Panc1 (cell line): Measurements from ENCODE around the gene SIRT6. TPM values are rescaled to one million over a fixed set of nuclear protein-coding genes. Genes with fewer than 3 reads are reported as not detected.

ENCODE experiments used
- ATAC-seq: fragments of 200-7000 bp; cut with Tn5 transposase; 2 replicates; pipeline ENCODE4 v1.9.1; 2020; ENCODE audit warnings: mild to moderate bottlenecking, moderate library complexity
- BruUV-seq: library from RNA; stranded (reverse); fragments of 400-500 nt; replicated peaks from 2 replicates; lab custom pipeline; 2021; lab: Mats Ljungman, UMichigan
- CTCF ChIA-PET: fragments of 300-600 bp; sonication (Branson Sonifier 250); formaldehyde crosslinking; loops from one replicate; lab custom pipeline; 2022; ENCODE audit warnings: antibody characterized with exemption; lab: Charles Lee
- POLR2A ChIA-PET: fragments of 300-600 bp; sonication (Branson Sonifier 250); formaldehyde crosslinking; loops from one replicate; lab custom pipeline; 2022; ENCODE audit warnings: antibody characterized with exemption; lab: Charles Lee
- DNase-seq: peaks from one replicate; pipeline ENCODE4 v3.0.0-alpha.2; 2010; ENCODE audit warnings: low read depth, low spot score
- H3K27ac ChIP-seq: 2 replicates; pipeline ENCODE4 v1.5.1; 2011; ENCODE audit warnings: mild to moderate bottlenecking, low read length, inconsistent platforms
- H3K27me3 ChIP-seq: fragments of 200-500 bp; sonication (Bioruptor generic); 2 replicates; pipeline ENCODE4 v1.6.0; 2014; ENCODE audit warnings: low read length, inconsistent platforms; ENCODE audit not compliant: control insufficient read depth, insufficient read depth
- H3K36me3 ChIP-seq: fragments of 200-500 bp; sonication (Bioruptor generic); 2 replicates; pipeline ENCODE4 v1.5.1; 2014; ENCODE audit warnings: inconsistent platforms, mild to moderate bottlenecking, low read length, moderate library complexity; ENCODE audit not compliant: control insufficient read depth, insufficient read depth
- H3K4me1 ChIP-seq: 2 replicates; pipeline ENCODE4 v1.5.1; 2011; ENCODE audit warnings: inconsistent platforms, mild to moderate bottlenecking, low read length, moderate library complexity; ENCODE audit not compliant: control insufficient read depth, insufficient read depth
- H3K4me3 ChIP-seq, 2 experiments: 2 replicates each; pipeline ENCODE4 v1.5.1; 2011 to 2012; ENCODE audit warnings: low read depth in 2 of 2, low read length in 2 of 2, mild to moderate bottlenecking in 2 of 2, inconsistent platforms in 1 of 2, moderate library complexity in 1 of 2
- H3K9me3 ChIP-seq: fragments of 200-500 bp; sonication (Bioruptor generic); 2 replicates; pipeline ENCODE4 v1.5.1; 2014; ENCODE audit warnings: low read depth, mild to moderate bottlenecking, inconsistent platforms, low read length, moderate library complexity; ENCODE audit not compliant: control insufficient read depth, insufficient read depth
- POLR2AphosphoS5 ChIP-seq: IDR thresholded peaks from 2 replicates; pipeline ENCODE4 v1.6.1; 2012; ENCODE audit warnings: mild to moderate bottlenecking, low read depth, low read length, moderate library complexity
- SIN3A ChIP-seq: IDR thresholded peaks from 2 replicates; pipeline ENCODE4 v1.6.1; 2012; ENCODE audit warnings: low read depth, mild to moderate bottlenecking, low read length, moderate library complexity, borderline replicate concordance; ENCODE audit not compliant: insufficient read depth
- TCF7L2 ChIP-seq: IDR thresholded peaks from 2 replicates; pipeline ENCODE4 v1.6.1; 2011; ENCODE audit warnings: mild to moderate bottlenecking, low read depth, low read length, inconsistent platforms
- in situ Hi-C: cut with HindIII; loops from 2 replicates; pipeline ENCODE4 v1.10.0; 2016; ENCODE audit warnings: low sequenced_read_pairs, low pct_unique_long_range_greater_than_20kb
- intact Hi-C: fragments of 100-400 bp; cut with micrococcal nuclease; formaldehyde crosslinking; loops from one replicate; pipeline ENCODE4 v1.10.0; 2022; ENCODE audit not compliant: unreplicated experiment
- total RNA-seq: library from RNA; stranded (reverse); gene quantifications from one replicate; pipeline ENCODE4 v1.2.1, GENCODE V29; 2021; ENCODE audit not compliant: unreplicated experiment
- TF ChIP-seq, protein P1 (sequence below), 2 experiments: IDR thresholded peaks; 2 replicates each; pipeline ENCODE4 v1.6.1; 2011 to 2012; ENCODE audit warnings: low read depth in 2 of 2, control low read depth in 1 of 2, low read length in 1 of 2, mild to moderate bottlenecking in 1 of 2, moderate library complexity in 1 of 2; ENCODE audit not compliant: insufficient read depth in 1 of 2
- TF ChIP-seq, protein P2 (sequence below): fragments of 450-650 bp; IDR thresholded peaks from 2 replicates; pipeline ENCODE4 v1.5.1; 2017; ENCODE audit warnings: mild to moderate bottlenecking

Gene SIRT6
- total RNA-seq, 1 experiment from 2014 or later = 19.8 TPM

DNA sequence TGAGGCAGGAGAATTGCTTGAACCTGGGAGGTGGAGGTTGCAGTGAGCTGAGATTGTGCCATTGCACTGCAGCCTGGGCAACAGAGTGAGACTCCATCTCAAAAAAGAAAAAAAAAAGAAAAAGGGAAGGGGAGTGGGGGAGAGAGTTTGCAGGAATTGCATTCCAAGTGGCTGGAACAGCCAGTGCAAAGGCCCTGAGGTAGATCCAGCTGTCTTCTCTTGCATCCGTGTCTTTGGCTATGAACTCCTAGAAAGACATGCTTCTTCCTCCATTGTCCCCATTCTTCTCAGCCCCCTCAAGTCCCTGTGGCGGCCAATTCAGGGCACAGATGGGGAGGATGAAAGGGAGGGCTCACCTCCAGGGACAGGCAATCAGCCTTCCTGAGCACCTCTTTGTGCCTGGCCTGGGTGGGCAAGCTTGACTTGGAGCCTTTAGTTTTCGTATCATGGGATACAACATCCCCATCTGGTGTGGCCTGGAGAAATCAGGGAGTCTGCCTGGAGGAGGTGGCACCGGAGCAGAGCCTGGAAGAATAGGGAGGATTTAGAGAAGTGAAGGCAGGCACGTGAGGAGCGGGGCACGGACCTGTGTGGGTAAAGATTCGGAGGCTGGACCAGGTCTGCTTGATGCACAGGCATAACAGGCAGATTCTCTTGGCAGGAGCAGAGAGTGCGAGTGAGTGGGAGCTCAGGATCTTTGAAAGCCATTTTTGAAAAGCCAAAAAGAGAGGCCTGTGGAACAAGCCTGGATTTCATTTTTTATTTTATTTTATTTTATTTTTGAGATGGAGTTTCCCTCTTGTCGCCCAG, 5.2 kb upstream of the SIRT6 start:
- CTCF ChIA-PET = no interaction called here
- no peak overlapping the region for H3K27ac ChIP-seq
- TF ChIP-seq POLR2AphosphoS5 (no peak), TCF7L2 (no peak), SIN3A (no peak)
- TF ChIP-seq, protein P1, sequence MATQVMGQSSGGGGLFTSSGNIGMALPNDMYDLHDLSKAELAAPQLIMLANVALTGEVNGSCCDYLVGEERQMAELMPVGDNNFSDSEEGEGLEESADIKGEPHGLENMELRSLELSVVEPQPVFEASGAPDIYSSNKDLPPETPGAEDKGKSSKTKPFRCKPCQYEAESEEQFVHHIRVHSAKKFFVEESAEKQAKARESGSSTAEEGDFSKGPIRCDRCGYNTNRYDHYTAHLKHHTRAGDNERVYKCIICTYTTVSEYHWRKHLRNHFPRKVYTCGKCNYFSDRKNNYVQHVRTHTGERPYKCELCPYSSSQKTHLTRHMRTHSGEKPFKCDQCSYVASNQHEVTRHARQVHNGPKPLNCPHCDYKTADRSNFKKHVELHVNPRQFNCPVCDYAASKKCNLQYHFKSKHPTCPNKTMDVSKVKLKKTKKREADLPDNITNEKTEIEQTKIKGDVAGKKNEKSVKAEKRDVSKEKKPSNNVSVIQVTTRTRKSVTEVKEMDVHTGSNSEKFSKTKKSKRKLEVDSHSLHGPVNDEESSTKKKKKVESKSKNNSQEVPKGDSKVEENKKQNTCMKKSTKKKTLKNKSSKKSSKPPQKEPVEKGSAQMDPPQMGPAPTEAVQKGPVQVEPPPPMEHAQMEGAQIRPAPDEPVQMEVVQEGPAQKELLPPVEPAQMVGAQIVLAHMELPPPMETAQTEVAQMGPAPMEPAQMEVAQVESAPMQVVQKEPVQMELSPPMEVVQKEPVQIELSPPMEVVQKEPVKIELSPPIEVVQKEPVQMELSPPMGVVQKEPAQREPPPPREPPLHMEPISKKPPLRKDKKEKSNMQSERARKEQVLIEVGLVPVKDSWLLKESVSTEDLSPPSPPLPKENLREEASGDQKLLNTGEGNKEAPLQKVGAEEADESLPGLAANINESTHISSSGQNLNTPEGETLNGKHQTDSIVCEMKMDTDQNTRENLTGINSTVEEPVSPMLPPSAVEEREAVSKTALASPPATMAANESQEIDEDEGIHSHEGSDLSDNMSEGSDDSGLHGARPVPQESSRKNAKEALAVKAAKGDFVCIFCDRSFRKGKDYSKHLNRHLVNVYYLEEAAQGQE (IDR thresholded peaks at IDR 0.05; ENCODE audit: insufficient read depth in 1 of 2, low read depth in 2 of 2, low read length in 1 of 2) = no peak
- TF ChIP-seq, protein P2, sequence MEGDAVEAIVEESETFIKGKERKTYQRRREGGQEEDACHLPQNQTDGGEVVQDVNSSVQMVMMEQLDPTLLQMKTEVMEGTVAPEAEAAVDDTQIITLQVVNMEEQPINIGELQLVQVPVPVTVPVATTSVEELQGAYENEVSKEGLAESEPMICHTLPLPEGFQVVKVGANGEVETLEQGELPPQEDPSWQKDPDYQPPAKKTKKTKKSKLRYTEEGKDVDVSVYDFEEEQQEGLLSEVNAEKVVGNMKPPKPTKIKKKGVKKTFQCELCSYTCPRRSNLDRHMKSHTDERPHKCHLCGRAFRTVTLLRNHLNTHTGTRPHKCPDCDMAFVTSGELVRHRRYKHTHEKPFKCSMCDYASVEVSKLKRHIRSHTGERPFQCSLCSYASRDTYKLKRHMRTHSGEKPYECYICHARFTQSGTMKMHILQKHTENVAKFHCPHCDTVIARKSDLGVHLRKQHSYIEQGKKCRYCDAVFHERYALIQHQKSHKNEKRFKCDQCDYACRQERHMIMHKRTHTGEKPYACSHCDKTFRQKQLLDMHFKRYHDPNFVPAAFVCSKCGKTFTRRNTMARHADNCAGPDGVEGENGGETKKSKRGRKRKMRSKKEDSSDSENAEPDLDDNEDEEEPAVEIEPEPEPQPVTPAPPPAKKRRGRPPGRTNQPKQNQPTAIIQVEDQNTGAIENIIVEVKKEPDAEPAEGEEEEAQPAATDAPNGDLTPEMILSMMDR = no peak
- no peak for DNase-seq
- no TSS peak for BruUV-seq
- no peaks in the 10 kb centered on the region; the same call in 1 of the 2 replicates for H3K36me3 ChIP-seq
- no peaks in the 10 kb centered on the region for H3K4me1 ChIP-seq
- no peaks in the 10 kb centered on the region for H3K9me3 ChIP-seq
- H3K4me3 ChIP-seq = no peak overlapping the region
- in situ Hi-C loops = no loop called here
- intact Hi-C loops = no loop called here
- H3K27me3 ChIP-seq = no peaks in the 10 kb centered on the region
- no peak for ATAC-seq
- POLR2A ChIA-PET = no interaction called here

DNA sequence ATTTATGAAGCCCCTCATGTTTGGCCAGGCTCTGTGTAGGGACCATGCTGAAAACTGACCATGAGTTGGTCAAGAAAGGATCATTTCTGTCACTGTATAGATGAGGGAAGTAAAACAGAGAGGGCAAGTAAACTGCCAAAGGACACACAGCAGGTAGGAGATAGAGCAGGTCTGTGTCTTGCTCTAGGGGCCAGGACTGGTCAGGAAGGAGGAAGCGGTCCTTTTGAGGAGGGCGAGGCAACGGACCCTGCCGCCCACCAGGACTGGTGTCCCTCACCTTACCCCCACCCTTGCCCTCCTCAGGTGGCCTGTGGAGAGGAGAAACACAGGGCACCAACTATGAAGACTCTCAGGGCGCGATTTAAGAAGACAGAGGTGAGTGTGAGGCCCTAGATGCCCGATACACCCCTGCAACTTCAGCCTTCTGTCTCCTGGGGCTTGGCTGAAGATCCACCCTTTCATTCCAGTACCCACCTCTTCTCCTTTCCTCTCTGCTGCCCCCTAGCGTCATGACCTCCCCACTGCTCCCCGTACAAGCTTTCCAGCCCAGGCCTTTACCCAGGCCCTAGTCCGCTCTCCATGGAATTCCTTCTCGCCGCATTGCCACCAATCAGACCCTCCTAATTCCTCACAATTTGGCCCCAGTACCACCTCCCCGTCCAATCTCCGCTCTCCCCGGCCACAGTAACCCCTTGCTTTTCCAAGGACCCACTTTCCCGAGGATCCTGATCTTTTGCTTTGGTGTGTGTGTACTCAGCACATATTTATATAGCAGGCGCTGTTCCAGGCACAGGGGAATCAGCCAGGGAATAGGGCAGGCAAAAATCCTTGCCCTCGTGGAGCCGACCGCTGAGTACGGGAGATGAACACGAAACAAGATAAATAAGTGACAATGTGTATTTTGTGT, 4.0 kb upstream of the SIRT6 start:
- Histone ChIP-seq H3K27ac (no peak overlapping the region), H3K4me1 (no peaks in the 10 kb centered on the region; the same call in none of the 2 replicates), H3K27me3 (no peaks in the 10 kb centered on the region), H3K36me3 (peaks cover 3% of the 10 kb centered on the region; the same call in 1 of the 2 replicates), H3K4me3 (no peak overlapping the region), H3K9me3 (no peaks in the 10 kb centered on the region)
- no peak for DNase-seq
- TF ChIP-seq, protein P2 = peak; percentile 89
- TF ChIP-seq SIN3A = no peak
- POLR2A ChIA-PET = no interaction called here
- ATAC-seq = peak; percentile 80; the same call in 1 of the 2 replicates
- no TSS peak for BruUV-seq
- CTCF ChIA-PET = no interaction called here
- intact Hi-C loops (no loop called here), in situ Hi-C loops (no loop called here)
